ENCODE data around the gene BCORL1. TPM values are rescaled to one million over a fixed set of nuclear protein-coding genes. Genes with fewer than 3 reads are reported as not detected.
A peak's percentile ranks its signal among the peaks of the same experiment; 100 is the strongest.

Gene BCORL1
- total RNA-seq, 1 donor from 2014 or later = 6.1 TPM

- TF ChIP-seq POLR2A (IDR thresholded peaks at IDR 0.05) = no peak
- peak overlapping the region; percentile 48 for H3K27ac ChIP-seq
- H3K4me3 ChIP-seq = no peak overlapping the region
- H3K27me3 ChIP-seq = no peaks in the 10 kb centered on the region
- no peaks in the 10 kb centered on the region for H3K36me3 ChIP-seq
- H3K9me3 ChIP-seq = no peaks in the 10 kb centered on the region
- peaks cover 49% of the 10 kb centered on the region for H3K4me1 ChIP-seq
- intact Hi-C loops (cut with DNase I) = no loop called here
- DNase-seq (ENCODE audit: extremely low spot score in 2 of 2) = no peak
Measured at GRCh38 chrX:130100180-130100579, 117.7 kb downstream of the BCORL1 start.

- Histone ChIP-seq H3K27me3 (no peaks in the 10 kb centered on the region), H3K27ac (no peak overlapping the region), H3K4me3 (no peak overlapping the region), H3K36me3 (no peaks in the 10 kb centered on the region), H3K4me1 (peaks cover 71% of the 10 kb centered on the region), H3K9me3 (no peaks in the 10 kb centered on the region)
- TF ChIP-seq POLR2AphosphoS5 (IDR thresholded peaks at IDR 0.05; ENCODE audit: insufficient read depth in 1 of 2, low read depth in 1 of 2) (no peak), CTCF (IDR thresholded peaks at IDR 0.05) (no peak), POLR2A (IDR thresholded peaks at IDR 0.05) (no peak)
- DNase-seq (ENCODE audit: extremely low spot score in 2 of 2) = no peak
- intact Hi-C loops (cut with DNase I) = no loop called here
Measured at GRCh38 chrX:130103605-130104004, 121.2 kb downstream of the BCORL1 start.

- TF ChIP-seq CTCF (IDR thresholded peaks at IDR 0.05) = no peak
- no peak for TF ChIP-seq POLR2A (IDR thresholded peaks at IDR 0.05)
- no peak for TF ChIP-seq POLR2AphosphoS5 (IDR thresholded peaks at IDR 0.05; ENCODE audit: insufficient read depth in 1 of 2, low read depth in 1 of 2)
Measured at GRCh38 chrX:130105244-130105643, 122.8 kb downstream of the BCORL1 start.

DNA sequence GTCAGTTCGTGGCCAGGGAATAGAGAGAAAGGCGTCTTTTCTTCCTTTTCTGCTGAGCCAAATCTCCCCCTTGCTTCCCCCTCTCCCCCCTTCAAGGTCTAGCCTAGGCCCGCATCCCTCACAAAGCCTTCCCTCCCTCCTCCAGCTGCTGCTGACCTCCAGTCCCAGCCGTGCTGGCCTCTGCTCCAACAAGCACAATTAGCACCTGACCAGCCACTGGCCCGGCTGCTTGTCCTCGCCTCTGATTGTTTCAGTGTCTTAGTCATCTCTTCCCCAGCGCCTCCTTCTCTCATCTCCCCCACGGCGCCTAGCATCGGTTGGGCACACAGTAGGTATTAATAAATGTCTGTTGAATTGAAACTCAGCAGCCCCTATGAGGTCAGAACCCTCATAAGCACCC is 123.6 kb downstream of the BCORL1 start:
- Histone ChIP-seq H3K27ac (peak overlapping the region; percentile 36), H3K9me3 (no peaks in the 10 kb centered on the region), H3K27me3 (no peaks in the 10 kb centered on the region), H3K4me1 (peaks cover 57% of the 10 kb centered on the region), H3K4me3 (no peak overlapping the region), H3K36me3 (no peaks in the 10 kb centered on the region)
- intact Hi-C loops (cut with DNase I) = no loop called here
- TF ChIP-seq POLR2AphosphoS5 (IDR thresholded peaks at IDR 0.05; ENCODE audit: insufficient read depth in 1 of 2, low read depth in 1 of 2) (peak in 1 of 2 donors; percentile 29), POLR2A (IDR thresholded peaks at IDR 0.05) (no peak), CTCF (IDR thresholded peaks at IDR 0.05) (no peak)
- no peak for DNase-seq (ENCODE audit: extremely low spot score in 2 of 2)

More at GRCh38 chrX:130105244-130105643, 122.8 kb downstream of the BCORL1 start:
- Histone ChIP-seq H3K4me1 (peaks cover 64% of the 10 kb centered on the region), H3K9me3 (no peaks in the 10 kb centered on the region), H3K36me3 (no peaks in the 10 kb centered on the region), H3K27ac (peak overlapping the region; percentile 17), H3K27me3 (no peaks in the 10 kb centered on the region), H3K4me3 (no peak overlapping the region)
- intact Hi-C loops (cut with DNase I) = no loop called here
- no peak for DNase-seq (ENCODE audit: extremely low spot score in 2 of 2)

Other genes with a start within 250 kb of the BCORL1 start
- gene XPNPEP2, start 243.7 kb upstream of the BCORL1 start, total RNA-seq = 22.3 TPM
- gene SASH3, start 202.7 kb upstream of the BCORL1 start, total RNA-seq = 14.0 TPM
- gene ZDHHC9, start 138.7 kb upstream of the BCORL1 start, total RNA-seq = 19.2 TPM
- 9.8 TPM for gene UTP14A, start 76.5 kb upstream of the BCORL1 start, total RNA-seq
- gene ELF4, start 127.9 kb downstream of the BCORL1 start, total RNA-seq = 14.7 TPM
- 14.2 TPM for gene AIFM1, start 183.2 kb downstream of the BCORL1 start, total RNA-seq
- 0.98 TPM for gene RAB33A, start 189.3 kb downstream of the BCORL1 start, total RNA-seq

Data from vagina (tissue), 2 donors.